Ishikawa (cell line): Measurements from ENCODE around the gene EFNA5.

ENCODE experiments used
- CEBPB ChIP-seq: IDR thresholded peaks from 2 replicates; pipeline ENCODE4 v1.6.1; 2012
- CREB1 ChIP-seq: IDR thresholded peaks from 2 replicates; pipeline ENCODE4 v1.6.1; 2012; ENCODE audit warnings: low read depth
- EGR1 ChIP-seq: IDR thresholded peaks from 2 replicates; pipeline ENCODE4 v1.6.1; 2012
- EP300 ChIP-seq: IDR thresholded peaks from 2 replicates; pipeline ENCODE4 v1.6.1; 2012; ENCODE audit warnings: borderline replicate concordance
- FOXM1 ChIP-seq: IDR thresholded peaks from 2 replicates; pipeline ENCODE4 v1.6.1; 2012; ENCODE audit warnings: low read depth, borderline replicate concordance
- NFIC ChIP-seq: IDR thresholded peaks from 2 replicates; pipeline ENCODE4 v1.6.1; 2012
- RAD21 ChIP-seq: IDR thresholded peaks from 2 replicates; pipeline ENCODE4 v1.6.1; 2012; ENCODE audit warnings: low read depth
- TAF1 ChIP-seq: IDR thresholded peaks from 2 replicates; pipeline ENCODE4 v1.6.1; 2012; ENCODE audit warnings: low read depth, mild to moderate bottlenecking
- TCF12 ChIP-seq: IDR thresholded peaks from 2 replicates; pipeline ENCODE4 v1.6.1; 2012; ENCODE audit warnings: low read depth
- TEAD4 ChIP-seq: IDR thresholded peaks from 2 replicates; pipeline ENCODE4 v1.6.1; 2012
- YY1 ChIP-seq: IDR thresholded peaks from 2 replicates; pipeline ENCODE4 v1.6.1; 2012; ENCODE audit warnings: low read depth
- ZBTB7A ChIP-seq: IDR thresholded peaks from 2 replicates; pipeline ENCODE4 v1.6.1; 2012; ENCODE audit warnings: low read depth
- TF ChIP-seq, protein P1 (sequence below): IDR thresholded peaks from 2 replicates; pipeline ENCODE4 v1.6.1; 2012
- TF ChIP-seq, protein P2 (sequence below): IDR thresholded peaks from 2 replicates; pipeline ENCODE4 v1.6.1; 2012; ENCODE audit warnings: low read depth, mild to moderate bottlenecking
- TF ChIP-seq, protein P3 (sequence below): IDR thresholded peaks from 2 replicates; pipeline ENCODE4 v1.6.1; 2012

EFNA5 gene

DNA sequence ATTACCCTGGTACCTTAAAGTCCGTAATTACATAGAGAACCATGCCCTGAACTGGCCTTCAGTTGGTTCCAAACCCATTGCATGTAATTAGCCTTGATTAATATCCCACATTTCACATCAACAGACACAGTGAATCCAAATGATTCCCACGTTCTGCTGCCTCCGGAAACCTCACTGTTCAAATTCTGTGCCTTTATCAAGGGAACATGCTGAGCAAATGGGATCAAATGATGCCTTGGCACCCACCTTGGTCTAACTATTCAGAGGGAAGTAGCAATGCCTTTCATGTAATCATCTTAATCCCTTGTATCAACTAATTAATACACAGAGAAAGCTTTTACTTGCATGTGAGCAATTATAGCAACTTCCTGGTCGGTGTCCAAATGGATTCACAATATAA lies 100.6 kb downstream of the EFNA5 start:
- no peak for TF ChIP-seq TAF1
- TF ChIP-seq EP300 = no peak
- TF ChIP-seq, protein P1, sequence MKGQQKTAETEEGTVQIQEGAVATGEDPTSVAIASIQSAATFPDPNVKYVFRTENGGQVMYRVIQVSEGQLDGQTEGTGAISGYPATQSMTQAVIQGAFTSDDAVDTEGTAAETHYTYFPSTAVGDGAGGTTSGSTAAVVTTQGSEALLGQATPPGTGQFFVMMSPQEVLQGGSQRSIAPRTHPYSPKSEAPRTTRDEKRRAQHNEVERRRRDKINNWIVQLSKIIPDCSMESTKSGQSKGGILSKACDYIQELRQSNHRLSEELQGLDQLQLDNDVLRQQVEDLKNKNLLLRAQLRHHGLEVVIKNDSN = no peak
- TF ChIP-seq CREB1 = no peak
- no peak for TF ChIP-seq ZBTB7A
- TF ChIP-seq, protein P2, sequence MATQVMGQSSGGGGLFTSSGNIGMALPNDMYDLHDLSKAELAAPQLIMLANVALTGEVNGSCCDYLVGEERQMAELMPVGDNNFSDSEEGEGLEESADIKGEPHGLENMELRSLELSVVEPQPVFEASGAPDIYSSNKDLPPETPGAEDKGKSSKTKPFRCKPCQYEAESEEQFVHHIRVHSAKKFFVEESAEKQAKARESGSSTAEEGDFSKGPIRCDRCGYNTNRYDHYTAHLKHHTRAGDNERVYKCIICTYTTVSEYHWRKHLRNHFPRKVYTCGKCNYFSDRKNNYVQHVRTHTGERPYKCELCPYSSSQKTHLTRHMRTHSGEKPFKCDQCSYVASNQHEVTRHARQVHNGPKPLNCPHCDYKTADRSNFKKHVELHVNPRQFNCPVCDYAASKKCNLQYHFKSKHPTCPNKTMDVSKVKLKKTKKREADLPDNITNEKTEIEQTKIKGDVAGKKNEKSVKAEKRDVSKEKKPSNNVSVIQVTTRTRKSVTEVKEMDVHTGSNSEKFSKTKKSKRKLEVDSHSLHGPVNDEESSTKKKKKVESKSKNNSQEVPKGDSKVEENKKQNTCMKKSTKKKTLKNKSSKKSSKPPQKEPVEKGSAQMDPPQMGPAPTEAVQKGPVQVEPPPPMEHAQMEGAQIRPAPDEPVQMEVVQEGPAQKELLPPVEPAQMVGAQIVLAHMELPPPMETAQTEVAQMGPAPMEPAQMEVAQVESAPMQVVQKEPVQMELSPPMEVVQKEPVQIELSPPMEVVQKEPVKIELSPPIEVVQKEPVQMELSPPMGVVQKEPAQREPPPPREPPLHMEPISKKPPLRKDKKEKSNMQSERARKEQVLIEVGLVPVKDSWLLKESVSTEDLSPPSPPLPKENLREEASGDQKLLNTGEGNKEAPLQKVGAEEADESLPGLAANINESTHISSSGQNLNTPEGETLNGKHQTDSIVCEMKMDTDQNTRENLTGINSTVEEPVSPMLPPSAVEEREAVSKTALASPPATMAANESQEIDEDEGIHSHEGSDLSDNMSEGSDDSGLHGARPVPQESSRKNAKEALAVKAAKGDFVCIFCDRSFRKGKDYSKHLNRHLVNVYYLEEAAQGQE = no peak
- TF ChIP-seq, protein P3, sequence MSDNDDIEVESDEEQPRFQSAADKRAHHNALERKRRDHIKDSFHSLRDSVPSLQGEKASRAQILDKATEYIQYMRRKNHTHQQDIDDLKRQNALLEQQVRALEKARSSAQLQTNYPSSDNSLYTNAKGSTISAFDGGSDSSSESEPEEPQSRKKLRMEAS = no peak
- TF ChIP-seq NFIC = no peak; the same call in 1 of the 2 replicates
- no peak for TF ChIP-seq FOXM1
- TF ChIP-seq RAD21 = no peak
- TF ChIP-seq CEBPB = no peak
- TF ChIP-seq TEAD4 = no peak
- no peak for TF ChIP-seq EGR1
- TF ChIP-seq TCF12 = no peak
- no peak for TF ChIP-seq YY1

DNA sequence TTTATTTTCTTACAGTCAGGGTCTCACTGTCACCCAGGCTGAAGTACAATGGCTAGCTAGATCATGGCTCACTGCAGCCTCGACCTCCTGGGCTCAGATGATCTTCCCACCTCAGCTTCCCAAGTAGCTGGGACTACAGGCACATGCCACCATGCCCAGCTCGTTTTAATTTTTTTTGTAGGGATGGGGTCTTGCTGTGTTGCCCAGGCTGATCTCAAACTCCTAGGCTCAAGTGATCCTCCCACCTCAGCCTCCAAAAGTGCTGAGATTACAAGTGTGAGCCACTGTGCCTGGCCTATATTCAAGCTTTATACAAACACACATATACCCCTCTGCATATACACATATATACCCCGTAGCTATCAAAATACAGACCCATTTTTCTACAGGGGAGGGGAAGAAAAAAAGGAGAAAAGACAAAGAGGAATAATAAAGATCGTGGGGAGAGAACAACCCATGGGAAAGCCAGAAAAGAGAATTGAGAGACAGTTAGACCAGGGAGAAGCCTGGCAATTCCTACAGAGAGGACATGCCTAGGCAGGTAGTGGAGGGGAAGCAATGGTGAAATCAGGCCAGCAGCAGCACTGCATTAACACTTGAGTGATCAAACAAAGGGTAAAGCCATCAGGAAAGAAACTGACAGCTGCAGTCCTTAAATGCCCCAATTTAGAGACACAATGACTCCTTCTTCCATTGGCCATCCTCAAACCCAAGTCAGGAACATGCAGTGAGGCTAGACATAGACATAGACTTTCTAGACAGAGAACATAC lies 102.7 kb downstream of the EFNA5 start:
- TF ChIP-seq RAD21 (no peak), TCF12 (no peak), NFIC (no peak), YY1 (no peak)
- TF ChIP-seq, protein P3 = no peak
- TF ChIP-seq, protein P1 = no peak

DNA sequence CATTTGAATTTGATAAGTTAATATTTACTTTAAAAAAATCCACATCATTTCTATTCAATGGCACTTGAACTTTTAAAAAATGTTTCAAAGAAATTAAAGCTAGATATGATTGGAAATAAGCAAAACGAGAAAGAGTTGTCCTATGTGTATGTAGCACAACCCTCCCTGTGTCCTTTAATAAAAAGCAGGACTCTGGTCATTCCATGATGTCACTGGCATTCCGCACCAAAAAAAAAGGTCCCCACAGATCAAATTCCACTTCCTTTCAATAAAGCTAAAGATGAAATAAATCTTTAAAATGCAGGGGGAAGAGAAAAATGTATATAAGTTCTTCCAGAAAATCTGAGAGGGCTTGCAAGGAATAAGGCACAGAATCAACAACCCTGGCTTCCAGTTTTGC lies 103.8 kb downstream of the EFNA5 start:
- no peak for TF ChIP-seq RAD21
- TF ChIP-seq TAF1 = no peak
- TF ChIP-seq, protein P3 = no peak
- peak; percentile 48; the same call in 1 of the 2 replicates for TF ChIP-seq TEAD4
- no peak for TF ChIP-seq ZBTB7A
- TF ChIP-seq EP300 = no peak

DNA sequence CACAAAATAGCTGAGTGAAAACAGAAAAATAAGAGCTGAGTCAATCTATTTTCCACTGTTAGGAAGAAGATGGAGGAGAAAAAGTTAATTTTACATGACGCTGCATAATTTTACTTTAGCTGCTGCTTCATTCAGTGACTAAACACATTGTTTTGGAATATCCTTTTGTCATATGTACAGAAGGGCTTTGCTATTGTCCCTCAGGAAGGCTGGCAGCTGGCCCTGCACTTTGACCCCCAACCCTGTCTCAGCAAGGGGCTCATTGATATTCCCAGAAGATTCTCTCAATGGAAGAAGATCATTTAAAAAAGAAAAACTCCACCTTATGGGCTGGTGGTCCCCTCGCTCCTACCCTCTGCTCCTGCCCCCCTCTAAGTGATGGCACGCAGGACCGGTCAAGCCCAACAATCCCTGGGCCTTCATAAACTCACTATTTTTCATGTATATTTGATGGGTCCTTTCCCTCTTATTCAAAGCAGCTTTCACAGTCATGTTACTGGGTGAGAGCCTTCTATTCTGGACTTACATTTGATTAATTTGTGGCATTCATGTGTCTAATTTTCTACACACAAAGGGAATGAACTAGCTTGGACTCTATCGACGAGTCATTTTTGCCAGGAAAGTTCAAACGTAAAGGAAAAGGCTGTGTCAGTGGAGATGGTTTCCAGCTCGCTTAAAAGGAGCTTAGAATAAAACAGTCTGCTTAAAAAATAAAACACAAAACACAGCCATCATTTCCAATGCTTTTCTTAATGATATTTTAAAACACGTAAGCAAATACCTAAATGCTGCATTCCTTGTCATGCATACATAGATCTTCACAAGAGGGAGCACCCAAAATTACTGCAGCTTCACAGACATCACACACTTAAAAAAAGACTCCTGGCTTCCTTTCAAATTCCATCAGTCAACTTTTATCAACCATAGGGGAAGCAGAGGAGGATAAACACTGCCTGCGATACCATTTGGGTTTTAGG lies 104.7 kb downstream of the EFNA5 start:
- no peak for TF ChIP-seq EP300
- TF ChIP-seq YY1 = no peak
- TF ChIP-seq, protein P2 = no peak

DNA sequence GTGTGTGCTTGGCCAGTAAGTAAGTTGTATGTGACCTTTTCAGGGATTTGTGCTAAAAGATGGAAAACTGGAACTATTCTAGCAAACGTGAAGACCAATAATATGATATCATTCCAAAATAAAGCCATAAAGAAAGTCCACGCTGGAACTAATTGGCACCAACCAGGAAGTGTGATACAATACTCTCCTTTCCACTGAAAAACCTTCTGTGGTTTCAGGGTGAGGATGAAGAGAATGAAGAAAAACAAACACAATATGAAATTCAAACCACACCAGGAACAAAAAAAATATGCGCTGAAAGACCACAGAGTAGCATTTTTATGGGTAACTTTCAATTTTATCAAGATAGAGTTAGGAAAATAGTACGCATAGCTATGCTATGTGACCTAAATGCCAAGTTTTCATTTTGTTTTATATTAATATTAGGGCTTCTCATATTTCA lies 105.8 kb downstream of the EFNA5 start:
- TF ChIP-seq, protein P3 = no peak
- no peak for TF ChIP-seq RAD21
- TF ChIP-seq, protein P2 = no peak
- no peak for TF ChIP-seq TEAD4
- TF ChIP-seq EP300 = no peak
- TF ChIP-seq, protein P1 = no peak
- TF ChIP-seq TCF12 = no peak
- no peak for TF ChIP-seq NFIC
- no peak for TF ChIP-seq EGR1
- no peak for TF ChIP-seq ZBTB7A
- no peak for TF ChIP-seq TAF1
- no peak for TF ChIP-seq YY1
